ENCODE results near the gene CRYBG3.
"Not testable (repeated sequence)": the region's sequence is repeated elsewhere in the genome, so short reads cannot be mapped to it uniquely, and the experiment has no call there.

CRYBG3 gene

DNA sequence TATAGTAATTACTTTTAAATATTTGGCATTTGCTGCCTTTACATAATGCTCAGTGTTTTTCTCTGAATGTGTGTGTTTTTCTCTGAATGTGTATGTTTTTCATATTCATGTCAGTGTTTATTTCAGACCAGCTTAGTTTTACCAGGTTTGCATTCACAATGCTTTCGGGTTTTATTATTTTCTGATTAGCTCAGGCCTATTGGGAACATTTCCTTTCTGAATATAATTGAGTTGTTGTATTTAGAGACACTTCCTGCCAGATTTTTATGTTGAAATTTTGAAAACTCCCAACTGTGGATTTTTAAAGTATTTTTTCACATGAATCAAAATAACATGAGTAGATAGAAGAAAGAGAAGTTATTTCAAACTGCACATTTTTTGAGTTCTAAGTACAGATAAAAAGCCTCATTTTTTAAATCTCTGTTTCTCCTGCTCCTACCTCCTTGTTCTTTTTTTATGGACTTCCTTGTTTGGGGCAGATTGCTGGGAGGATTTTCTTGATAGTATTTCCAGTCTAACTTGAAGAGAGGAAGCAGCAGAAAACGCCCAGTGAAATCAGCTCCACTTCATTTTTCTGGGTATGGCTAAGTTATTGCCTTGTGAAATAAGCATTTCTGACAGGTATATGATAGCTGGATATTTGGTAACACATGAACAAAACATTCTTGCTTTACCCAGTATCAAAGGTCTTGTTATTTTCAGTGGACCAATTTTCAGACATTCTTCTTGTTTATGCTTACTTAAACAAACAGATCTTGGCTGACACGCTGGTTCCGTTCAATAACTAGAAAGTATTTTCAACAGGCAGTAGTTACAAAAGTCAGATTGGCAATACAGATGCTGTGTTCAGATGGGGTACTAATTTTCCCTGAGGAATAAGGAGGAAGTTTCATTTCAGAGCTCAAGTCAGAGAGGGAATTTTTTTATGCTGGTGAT lies 79.8 kb downstream of the CRYBG3 start:
- no peak for DNase-seq

DNA sequence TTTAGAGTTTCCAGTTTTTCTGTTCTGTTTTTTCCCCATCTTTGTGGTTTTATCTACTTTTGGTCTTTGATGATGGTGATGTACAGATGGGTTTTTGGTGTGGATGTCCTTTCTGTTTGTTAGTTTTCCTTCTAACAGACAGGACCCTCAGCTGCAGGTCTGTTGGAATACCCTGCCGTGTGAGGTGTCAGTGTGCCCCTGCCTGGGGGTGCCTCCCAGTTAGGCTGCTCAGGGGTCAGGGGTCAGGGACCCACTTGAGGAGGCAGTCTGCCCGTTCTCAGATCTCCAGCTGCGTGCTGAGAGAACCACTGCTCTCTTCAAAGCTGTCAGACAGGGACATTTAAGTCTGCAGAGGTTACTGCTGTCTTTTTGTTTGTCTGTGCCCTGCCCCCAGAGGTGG lies 88.0 kb downstream of the CRYBG3 start:
- not testable (repeated sequence) for DNase-seq

DNA sequence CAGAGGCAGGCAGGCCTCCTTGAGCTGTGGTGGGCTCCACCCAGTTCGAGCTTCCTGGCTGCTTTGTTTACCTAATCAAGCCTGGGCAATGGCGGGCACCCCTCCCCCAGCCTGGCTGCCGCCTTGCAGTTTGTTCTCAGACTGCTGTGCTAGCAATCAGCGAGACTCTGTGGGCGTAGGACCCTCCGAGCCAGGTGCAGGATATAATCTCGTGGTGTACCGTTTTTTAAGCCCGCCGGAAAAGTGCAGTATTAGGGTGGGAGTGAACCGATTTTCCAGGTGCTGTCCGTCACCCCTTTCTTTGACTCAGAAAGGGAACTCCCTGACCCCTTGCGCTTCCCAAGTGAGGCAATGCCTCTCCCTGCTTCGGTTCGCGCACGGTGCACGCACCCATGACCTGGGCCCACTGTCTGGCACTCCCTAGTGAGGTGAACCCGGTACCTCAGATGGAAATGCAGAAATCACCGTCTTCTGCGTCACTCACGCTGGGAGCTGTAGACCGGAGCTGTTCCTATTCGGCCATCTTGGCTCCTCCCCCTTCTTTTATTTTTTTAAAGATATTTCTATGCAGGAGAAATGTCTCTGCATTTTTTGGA lies 88.5 kb downstream of the CRYBG3 start:
- peak; percentile 25 for DNase-seq

DNA sequence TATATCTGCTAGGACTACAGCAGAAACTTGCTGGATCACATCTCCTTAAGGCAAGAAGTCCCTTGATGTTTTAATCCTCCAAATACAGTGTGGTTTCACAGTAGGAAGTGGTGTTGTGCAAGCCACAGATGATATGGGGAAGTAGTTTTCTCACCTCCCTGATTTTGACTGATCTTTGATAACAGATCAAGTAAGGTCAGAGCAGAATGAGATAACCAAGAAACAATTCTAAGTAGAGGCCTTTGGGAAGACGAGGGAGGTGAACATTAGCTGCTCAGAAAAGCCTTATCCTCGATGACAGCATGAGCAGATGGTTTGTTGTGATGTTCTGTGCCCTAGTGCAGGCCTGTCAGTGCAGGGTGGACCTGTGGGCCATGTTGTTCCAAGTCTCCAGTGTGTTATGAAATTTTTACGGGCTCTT lies 89.1 kb downstream of the CRYBG3 start:
- DNase-seq = no peak

DNA sequence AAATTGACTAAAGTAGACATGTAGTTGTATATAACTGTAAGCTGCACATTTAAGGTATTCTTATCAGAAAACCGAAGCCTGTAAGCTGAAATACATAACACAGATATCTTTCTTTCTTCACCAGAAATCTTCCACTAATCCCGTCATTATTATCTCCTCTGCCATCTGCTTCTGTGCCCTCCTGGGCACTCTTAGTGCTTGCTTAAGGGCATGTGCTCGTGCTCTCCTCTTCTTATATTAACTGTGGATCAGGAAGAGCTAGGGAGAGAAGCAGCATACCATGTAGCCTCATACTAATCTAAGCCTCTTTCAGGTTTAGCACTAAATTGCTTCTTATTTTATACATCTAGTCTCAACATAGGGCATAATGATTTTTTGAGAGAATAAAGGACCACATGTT lies 89.6 kb downstream of the CRYBG3 start:
- DNase-seq = no peak

DNA sequence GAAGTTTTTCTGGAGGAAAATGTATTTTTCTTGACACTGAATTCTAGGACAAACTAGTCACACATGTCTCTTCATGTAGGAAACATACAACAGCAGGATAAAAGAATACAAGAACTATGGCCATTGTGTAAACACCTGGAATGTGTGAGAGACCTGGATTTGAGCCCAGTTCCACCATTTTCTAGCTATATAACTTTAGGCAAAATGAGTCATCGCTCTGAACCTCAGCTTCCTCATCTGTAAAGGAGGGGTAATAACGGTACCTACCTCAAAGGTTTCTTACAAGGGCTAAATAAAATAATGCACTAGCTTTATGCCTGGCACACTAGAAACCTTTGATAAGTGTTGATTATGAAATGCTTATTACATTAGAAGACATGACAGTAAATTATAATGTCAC lies 92.6 kb downstream of the CRYBG3 start:
- no peak for DNase-seq

DNA sequence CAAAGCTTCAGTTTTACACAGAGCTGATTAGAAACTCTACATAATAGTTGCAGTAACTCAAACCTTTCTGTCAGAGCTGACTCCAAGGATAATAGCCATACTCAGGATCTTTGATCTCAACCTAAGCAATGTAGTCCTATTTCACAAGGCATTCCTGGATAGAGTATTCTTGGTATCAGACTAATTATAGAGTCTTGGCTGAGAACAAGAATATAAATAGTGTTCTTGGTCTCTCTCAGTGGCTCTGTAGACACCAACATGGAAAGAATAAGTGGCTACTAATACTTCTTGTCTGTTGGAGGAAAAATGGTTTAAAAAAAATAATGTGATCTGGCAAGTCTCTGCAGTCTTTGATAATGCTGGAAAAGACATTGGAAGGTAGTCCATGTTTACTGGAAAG lies 94.8 kb downstream of the CRYBG3 start:
- DNase-seq = no peak

DNA sequence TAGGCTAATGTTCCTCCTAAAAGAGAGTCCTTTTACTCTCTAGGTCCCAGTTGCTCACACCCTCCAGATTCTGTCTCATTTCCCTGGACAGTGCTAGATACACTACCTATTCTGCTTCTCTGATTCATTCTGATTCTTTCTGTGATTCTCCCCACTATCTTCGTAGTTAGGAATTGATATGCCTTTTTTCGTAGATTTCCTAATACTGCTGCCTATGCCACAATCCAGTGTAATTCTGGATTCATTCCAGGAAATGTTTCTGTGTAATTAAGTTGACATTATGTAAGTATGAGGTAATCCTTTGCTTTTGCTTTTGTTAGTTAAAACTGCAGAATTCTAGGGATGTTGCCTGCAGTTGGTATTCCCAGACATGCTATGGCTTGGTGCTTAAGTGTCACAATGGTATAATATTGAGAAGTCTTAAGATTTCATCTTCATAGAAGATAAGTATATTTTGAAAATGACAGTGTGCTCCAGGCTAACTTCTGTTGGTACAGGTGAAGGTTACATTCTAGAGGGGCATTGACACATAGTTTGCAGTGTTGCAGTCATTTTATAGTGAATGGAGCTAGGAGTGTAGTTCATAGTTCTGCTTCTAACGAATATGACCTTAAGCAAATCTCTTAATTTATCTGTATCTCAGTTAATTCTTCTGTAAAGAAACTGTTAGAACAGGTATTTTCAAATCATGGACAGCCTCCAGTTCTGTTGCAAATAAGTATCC lies 96.2 kb downstream of the CRYBG3 start:
- no peak for DNase-seq

DNA sequence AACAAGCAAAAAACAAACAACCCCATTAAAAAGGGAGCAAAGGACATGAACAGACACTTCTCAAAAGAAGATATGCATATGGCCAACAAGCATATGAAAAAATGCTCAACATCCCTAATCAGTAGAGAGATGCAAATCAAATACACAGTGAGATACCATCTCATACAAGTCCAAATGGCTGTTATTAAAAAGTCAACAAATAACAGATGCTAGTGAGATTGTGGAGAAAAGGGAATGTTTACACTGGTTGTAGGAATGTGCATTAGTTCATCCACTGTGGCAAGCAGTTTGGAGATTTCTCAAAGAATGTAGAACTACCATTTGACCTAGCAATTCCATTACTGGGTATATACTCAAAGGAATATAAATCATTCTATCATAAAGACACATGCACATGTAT lies 105.9 kb downstream of the CRYBG3 start:
- DNase-seq = no peak

DNA sequence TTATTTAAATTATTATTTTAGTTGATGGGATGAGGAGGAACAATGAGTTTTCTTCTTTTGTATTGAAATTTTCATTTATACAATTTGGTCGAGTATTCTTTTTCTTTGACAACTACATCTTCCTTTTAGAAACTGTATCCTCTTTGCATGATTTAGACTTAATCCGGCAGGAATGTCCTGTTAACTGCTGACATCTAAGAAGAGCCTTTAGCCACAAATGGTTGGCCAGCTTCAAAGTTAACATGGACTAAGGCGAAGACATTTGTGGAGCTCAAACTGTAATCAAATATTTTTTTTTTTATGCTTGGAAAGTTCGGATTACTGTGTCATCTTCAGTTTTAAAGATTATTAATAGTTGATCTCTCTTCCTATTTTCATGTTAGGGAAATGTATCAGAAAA lies 107.2 kb downstream of the CRYBG3 start:
- no peak for DNase-seq

DNA sequence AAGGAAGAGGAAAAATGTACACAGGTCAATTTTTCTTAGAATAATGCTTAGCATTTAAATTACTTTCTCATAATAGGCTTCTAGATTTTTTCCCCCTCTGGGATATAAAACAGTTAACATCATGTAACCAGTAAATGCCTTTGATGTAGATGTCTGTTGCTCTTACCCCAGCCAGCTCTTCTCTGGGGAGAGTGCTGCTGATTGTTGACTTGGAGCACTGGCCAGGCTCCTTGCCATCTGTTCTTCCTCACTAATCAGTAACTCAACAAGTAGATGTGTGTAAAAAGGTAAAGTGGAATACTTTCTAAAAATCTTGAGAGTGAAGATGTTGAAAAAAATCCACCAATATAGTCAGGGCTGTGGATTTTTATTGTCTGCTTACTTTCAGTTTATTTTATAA lies 108.2 kb downstream of the CRYBG3 start:
- no peak for DNase-seq

DNA sequence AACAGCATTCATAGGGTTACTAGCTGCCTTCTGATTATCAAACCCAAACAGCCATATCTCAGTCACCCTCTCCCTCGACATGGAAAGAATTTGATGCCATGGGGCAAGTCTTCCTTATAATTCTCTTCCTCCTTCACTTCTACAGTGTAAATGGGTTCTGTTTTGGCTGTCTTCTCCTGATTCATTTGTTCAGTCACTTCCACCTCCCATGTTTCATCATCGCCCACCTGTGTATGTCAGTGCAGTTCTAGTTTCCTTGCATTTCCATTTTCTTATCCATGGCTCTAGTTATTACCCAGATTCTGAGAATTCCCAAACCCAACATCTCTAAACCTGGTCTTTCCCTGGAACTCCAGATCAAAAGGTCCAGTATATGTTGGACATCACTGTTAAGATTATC lies 109.4 kb downstream of the CRYBG3 start:
- no peak for DNase-seq

DNA sequence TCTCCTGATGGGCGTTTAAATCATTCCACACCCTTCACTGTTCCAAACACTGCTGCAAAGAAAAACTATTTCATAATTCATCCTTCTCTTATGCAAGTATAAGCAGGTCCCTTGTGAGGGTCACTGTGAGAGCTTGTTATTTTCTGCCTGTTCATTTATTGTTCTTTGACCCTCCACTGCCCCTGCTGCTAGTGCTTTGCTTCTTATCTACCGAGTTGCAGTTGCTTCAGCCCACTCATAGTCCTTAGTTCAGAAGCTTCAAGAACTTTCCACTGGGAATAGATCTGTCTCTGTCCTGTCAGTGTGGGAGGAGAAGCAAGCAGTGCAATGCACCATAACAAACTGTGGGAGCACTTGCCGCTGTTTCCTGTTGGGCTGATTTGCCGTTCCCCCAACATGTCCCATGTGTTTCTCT lies 110.6 kb downstream of the CRYBG3 start:
- no peak for DNase-seq

DNA sequence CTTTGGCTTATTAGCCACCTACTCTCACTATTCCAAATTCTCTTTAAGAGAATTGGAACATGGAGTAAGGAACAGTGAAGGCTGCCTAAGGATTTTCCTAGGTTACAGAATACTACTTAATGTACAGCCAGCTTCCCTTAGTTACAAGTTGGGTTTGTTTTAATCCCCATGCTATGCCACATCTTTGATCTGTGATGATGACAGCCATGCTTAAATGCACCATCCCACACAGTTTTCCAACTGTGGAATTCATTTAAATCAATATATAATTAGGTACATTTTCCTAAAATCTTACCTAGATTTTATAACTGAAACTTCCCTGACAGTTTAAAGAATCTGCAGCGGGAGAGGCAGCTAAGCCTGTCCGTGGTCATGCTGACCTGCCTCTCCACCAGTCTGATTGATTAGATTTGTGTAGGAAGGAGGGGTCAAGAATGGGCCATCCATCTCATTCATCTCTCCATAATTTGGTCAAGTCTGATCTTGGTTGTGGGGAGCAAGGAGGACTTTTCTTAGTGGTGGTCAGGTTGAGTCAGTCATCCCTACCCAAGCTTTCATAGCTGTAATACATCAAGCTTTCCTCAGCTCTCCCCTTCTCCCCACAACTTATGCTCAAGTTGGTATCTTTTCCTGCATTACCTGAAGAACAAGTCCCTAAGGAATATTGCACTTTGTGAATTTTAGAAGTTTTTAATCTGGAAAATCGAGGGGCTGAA lies 113.3 kb downstream of the CRYBG3 start:
- DNase-seq = no peak

DNA sequence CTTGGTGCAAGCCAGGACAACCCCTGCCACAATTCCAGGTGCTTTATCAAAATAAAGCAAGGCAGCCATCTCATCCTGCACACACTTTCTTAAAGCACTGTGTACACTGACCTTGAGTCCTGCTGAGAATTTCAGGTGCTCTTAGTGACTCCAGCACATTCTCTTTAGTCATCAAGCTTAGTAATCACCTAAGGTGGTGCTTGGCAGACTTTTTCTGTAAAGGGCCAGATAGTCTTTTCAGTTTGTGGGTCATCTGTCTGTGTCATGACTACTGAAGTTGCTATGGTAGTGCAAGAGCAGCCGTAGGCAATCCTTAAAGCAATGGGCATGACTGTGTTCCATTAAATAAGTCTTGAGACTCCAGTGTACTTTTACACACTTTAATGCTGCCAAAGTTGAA lies 114.0 kb downstream of the CRYBG3 start:
- no peak for DNase-seq

DNA sequence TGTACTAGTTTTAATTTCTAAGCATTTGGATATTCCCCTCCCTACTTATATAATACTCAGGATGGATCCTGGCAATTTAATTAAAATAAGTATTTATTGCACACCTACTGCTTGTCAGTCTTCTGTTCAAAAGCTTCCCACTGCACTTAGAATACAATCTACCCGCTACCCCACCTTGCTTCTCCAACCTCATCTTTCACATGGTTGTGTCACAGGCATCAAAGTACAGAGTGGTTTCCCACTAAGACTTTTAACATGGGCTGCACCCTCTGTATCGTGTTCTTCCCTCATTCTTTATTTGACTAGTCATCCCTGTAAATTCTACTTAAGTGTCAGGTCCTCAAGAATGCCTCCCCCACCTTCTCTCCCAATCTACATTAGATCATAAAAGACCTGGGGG lies 115.4 kb downstream of the CRYBG3 start:
- DNase-seq = no peak

DNA sequence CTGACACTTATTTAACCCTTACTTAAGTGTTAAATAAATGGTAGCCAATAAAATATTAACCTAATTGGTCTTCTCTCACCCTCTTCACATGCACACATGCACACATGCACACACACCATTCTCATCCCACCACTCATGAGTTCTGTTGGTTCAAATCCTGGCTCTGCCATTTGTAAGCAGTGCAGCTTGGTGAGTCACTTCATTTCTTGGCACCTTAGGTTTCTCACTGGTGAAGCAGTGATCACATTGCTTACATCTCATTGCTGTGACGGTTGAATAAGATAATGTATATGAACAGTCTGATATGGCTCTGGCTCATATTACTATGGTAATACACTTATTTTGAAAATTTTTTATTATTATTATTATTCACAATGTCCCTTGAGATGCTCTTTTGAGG lies 116.6 kb downstream of the CRYBG3 start:
- DNase-seq = no peak

DNA sequence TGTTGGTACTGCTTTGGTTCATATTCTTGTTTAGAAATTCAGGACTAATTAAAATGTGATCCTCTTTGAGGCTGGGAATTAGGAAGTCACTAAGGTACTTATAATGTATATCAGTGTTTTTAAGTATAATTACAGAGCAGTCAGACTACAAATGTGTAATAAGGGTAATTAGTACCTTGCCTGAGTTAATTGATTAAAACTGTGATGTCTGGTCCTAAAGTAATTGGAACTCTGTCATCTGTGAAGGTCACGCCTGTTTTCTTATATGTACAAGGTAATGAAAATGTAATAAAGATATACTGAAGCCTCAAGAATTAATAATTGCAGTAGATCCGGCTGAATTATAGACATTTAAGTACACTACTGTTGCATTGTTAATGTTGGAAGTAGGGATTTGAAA lies 117.6 kb downstream of the CRYBG3 start:
- no peak for DNase-seq

DNA sequence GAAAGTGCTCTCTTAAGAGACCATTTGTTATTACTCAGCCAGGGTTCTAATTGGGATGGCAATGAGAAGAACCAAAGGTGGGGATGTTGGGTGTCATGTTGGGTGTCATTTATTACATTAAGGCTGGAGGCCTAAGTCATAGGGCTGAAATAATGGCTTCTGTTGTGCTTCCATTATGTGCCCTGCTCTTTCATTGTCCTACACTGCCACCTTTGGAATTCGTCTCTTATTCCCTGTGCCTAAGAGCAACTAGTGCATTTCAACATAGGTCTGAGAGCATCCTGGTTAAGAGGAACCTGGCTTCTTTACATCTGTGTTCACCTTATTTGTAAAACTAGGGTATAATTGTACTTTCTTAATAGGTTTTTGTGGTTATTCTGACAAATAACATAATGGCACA lies 118.2 kb downstream of the CRYBG3 start:
- no peak for DNase-seq

DNA sequence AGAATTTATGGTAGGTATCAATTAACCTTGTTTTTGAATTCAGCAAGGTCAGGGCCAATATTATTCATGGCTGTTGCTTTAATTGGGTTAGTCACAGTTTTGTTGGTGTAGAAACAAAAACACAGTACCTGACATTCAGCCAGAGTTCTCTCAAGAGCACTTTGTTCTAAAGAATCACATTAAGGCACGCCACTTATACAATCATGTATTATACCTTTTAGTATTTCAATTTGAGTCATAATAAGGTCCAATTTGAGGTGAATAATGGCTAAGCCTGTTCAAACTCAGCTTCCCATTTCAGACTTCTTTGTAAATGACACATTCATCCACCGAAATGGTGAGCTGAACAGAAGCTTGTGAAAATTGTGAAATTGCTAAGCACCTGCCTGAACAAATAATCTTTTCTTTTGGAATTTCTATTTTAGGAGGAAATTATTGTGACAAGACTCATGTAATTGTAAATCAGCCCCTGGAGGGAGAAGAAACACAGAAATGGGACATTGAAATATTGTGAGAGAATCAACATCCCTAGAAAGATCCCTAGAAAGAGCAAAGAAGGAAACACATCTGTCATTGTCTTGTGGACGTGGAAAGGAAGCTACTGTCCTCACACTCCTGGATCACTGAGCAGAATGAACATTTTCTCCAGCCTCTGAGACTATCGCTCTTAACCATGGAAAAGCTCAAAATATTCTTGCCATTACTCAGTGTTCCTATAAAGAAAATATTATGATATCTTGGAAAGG lies 121.2 kb downstream of the CRYBG3 start:
- no peak for DNase-seq

DNA sequence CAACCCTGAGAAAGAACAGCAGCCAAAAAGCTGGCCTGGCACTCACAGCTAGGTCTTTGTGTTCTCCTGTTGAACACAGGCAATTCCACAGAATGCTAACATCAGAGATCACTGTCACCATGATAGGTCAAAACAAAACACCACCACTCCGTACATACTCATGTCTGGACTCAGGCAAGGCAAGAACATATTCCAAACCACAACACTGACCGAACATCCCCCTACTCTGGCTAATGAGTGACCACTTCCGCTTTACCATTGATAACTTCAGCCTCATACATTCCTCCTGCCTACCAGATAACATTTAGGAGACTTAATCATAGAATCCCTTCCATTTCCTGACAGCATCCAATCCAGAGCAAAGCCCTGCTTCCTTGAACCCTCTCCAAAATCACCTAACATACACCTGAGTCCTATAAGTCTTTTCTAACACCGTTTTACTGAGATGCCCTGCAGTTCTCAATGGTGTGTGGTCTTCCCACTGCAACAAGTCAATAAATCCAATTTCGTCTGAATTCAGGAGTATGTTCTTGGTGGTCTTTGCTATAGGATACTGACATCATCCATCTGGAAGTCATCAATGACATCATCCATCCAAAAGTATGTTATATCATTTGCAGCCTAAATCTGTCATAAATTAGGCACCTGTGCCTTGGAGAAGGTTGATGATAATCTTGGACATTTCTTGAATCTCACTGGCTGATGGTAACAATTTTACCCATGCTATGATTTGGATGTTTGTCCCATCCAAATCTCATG lies 126.7 kb downstream of the CRYBG3 start:
- DNase-seq = no peak

DNA sequence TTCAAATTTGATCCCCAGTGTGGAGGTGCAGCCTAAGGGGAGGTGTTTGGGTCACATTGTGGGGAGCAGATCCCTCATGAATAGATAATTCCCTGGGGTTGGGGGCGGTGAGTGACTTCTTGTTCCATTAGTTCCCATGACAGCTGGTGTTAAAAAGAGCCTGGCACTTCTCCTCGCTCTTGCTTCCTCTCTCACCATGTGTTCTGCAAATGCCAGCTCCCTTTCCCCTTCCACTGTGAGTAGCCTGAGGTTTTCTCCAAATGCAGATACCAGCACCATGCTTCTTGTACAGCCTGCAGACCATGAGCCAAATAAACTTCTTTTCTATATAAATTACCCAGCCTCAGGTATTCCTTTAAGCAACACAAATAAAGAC lies 127.3 kb downstream of the CRYBG3 start:
- DNase-seq = no peak

Measured in CD4-positive, alpha-beta T cell treated with Interferon gamma for 1 hour (primary cell).